Left hindlimb (tissue), 1 donor: ENCODE measurements around the gene RPS6KA3.
"Not testable (repeated sequence)": the region's sequence is repeated elsewhere in the genome, so short reads cannot be mapped to it uniquely, and the experiment has no call there.

Source experiments
- DNase-seq: peaks from one replicate; pipeline ENCODE4 v3.0.0-alpha.2; 2018

Gene RPS6KA3

GRCh38 chrX:20217271-20217670, 49.4 kb downstream of the RPS6KA3 start:
- no peak for DNase-seq

GRCh38 chrX:20215565-20215964, 51.1 kb downstream of the RPS6KA3 start:
- no peak for DNase-seq

GRCh38 chrX:20212486-20213089, 54.1 kb downstream of the RPS6KA3 start:
- no peak for DNase-seq

- DNase-seq, result no peak
These were observed 55.4 kb downstream of the RPS6KA3 start for GRCh38 chrX:20211261-20211786.

- DNase-seq, result no peak
These were observed 60.6 kb downstream of the RPS6KA3 start for GRCh38 chrX:20205927-20206708.

- no peak for DNase-seq
These were observed 62.4 kb downstream of the RPS6KA3 start for GRCh38 chrX:20204351-20204750.

- no peak for DNase-seq
These were observed 69.0 kb downstream of the RPS6KA3 start for GRCh38 chrX:20197641-20198210.

GRCh38 chrX:20189171-20189570, 77.5 kb downstream of the RPS6KA3 start:
- no peak for DNase-seq

- no peak for DNase-seq
These were observed 84.9 kb downstream of the RPS6KA3 start for GRCh38 chrX:20181598-20182329.

- no peak for DNase-seq
These were observed 89.6 kb downstream of the RPS6KA3 start for GRCh38 chrX:20177093-20177492.

- DNase-seq, result no peak
These were observed 92.9 kb downstream of the RPS6KA3 start for GRCh38 chrX:20173856-20174255.

- no peak for DNase-seq
These were observed 93.4 kb downstream of the RPS6KA3 start for GRCh38 chrX:20173313-20173712.

GRCh38 chrX:20171887-20172286, 94.8 kb downstream of the RPS6KA3 start:
- no peak for DNase-seq

GRCh38 chrX:20162516-20162915, 104.2 kb downstream of the RPS6KA3 start:
- not testable (repeated sequence) for DNase-seq

- no peak for DNase-seq
These were observed 106.8 kb downstream of the RPS6KA3 start for GRCh38 chrX:20159797-20160385.

GRCh38 chrX:20151689-20152088, 115.0 kb downstream of the RPS6KA3 start:
- no peak for DNase-seq

GRCh38 chrX:20149326-20149725, 117.4 kb downstream of the RPS6KA3 start:
- DNase-seq, result no peak

GRCh38 chrX:20147561-20147960, 119.1 kb downstream of the RPS6KA3 start:
- no peak for DNase-seq

- DNase-seq, result no peak
These were observed 122.2 kb downstream of the RPS6KA3 start for GRCh38 chrX:20144491-20144890.

- no peak for DNase-seq
These were observed 123.1 kb downstream of the RPS6KA3 start for GRCh38 chrX:20143561-20143960.

GRCh38 chrX:20143111-20143510, 123.6 kb downstream of the RPS6KA3 start:
- no peak for DNase-seq

- DNase-seq, result peak; percentile 97
These were observed 125.2 kb downstream of the RPS6KA3 start, which contains the start of gene EIF1AX for GRCh38 chrX:20141281-20142220. TSS of gene EIF1AX (minus strand) at chrX:20141838. CDS start at chrX:20141640, 198 bp downstream.
